Endothelial cell of hepatic sinusoid (primary cell): ENCODE measurements around the gene CYGB.
"Not testable (repeated sequence)": the region's sequence is repeated elsewhere in the genome, so short reads cannot be mapped to it uniquely, and the experiment has no call there.

Experiments used
- in situ Hi-C: cut with HindIII; loops from 2 replicates; pipeline ENCODE4 v1.10.0; 2017; ENCODE audit warnings: low sequenced_read_pairs

Gene CYGB

DNA sequence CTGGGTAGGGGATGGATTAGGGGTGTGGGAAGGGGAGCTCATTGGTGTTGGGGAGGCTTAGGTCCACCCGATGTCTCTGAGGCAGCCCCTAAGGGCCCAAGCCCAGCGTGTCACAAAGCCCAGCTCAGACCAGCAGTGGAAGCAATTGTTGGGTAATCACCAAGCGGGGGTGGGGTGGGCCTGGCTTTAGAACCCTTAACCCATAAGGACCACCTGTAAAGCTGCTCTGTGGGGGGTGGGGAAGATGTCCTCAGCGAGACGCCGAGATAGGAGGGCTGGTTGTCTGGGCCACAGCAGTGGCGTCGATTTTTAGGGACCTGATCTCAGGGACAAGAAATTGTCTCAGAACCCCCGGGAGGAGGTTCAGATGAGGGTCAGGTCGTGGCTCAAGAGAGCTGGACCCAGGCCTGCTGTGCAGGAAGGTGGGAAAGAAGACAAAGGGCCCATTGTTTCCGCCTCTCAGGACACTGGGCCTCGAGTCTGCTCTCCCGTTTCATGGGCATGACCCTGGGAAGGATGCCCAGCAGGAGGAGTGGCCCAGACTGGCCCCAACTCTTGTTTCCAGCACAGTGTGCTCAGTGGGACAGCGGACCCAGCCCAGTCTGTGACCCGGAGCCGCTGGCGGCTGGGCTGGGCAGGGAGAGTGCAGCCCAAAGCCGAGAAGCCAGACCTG, 32.2 kb upstream of the CYGB start:
- in situ Hi-C loops = loop anchor here (5.0 to 10.0 kb wide), 3 partner anchors 38 to 145 kb away; partner anchors contain the start of genes MXRA7 and ST6GALNAC1

DNA sequence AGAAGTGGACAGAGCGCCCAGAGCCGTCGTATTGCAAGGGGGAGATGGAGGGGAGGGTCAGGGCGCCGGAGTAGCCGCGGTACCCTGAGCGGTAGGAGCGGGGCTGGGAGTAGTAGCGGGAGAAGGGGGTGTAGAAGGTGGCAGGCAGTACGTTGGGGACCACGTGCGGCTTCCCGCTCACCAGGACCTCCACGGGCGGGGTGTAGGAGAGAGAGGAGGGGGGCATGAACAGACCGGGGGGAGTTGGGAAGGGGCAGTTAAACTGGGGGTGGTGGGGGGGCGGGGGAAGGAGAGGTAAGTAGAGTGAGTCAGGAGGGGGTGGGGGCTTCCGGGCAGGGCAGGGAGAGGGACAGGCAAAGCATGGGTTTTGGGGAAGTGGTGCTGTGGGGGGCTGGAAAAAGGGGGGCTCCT, 31.3 kb upstream of the CYGB start:
- in situ Hi-C loops = no loop called here

GRCh38 chr17:76567634-76568432, 30.3 kb upstream of the CYGB start:
- in situ Hi-C loops = no loop called here

- in situ Hi-C loops = no loop called here
These were observed 29.5 kb upstream of the CYGB start for GRCh38 chr17:76566988-76567431.

DNA sequence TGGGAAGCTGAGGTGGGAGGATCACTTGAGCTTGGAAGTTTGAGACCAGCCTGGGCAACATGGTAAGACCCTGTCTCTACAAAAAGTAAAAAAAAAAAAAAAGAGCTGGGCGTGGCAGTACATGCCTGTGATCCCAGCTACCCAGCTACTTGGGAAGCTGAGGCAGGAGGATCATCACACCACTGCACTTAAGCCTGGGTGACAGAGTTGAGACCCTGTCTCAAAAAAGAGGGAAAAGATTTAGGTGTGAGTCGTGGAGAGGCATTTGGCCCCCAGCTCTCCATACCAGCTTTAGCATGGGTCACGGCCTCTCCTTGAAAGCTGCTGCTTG, 29.1 kb upstream of the CYGB start:
- in situ Hi-C loops = no loop called here

DNA sequence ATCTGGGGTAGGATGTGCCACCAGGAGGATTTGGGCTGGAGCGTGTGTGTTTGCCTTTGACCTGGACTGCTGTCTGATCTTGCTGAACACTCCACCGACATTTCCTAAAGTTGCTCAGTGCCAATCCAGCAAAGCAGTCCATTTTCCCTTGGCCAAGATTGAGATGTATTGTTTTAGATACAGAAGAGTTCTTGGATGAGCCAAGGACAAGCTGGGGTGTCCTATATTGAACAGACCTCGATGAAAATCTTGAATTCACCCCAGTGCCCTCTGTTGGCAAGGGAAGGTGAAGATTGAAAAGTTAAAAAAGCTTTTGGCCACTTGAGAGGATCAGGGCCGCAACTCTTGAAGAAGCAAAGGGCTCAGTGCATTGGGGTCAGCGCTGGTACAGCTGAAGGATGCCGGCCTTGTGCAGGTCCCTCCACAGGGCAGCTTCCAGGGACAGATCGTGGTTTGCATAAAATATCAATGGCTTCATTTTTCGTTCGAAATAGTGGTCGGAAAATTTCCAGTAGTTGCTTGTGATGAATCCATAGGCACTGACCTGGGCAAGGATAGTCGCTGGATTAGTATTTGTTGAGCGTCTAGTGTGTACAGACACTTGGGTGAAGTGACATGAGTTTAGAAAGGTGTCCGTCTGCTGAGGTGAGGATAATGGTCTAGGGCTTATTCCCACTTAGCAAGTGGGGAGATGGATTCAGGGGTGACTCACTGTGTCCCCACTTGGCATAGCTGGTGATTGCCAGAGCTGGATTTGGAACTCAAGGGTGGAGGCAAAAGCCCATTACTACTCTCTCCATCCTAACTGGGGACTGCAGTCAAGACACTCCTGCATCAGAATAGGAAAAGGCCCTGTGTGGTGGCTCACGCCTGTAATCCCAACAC, 28.5 kb upstream of the CYGB start:
- in situ Hi-C loops = no loop called here

DNA sequence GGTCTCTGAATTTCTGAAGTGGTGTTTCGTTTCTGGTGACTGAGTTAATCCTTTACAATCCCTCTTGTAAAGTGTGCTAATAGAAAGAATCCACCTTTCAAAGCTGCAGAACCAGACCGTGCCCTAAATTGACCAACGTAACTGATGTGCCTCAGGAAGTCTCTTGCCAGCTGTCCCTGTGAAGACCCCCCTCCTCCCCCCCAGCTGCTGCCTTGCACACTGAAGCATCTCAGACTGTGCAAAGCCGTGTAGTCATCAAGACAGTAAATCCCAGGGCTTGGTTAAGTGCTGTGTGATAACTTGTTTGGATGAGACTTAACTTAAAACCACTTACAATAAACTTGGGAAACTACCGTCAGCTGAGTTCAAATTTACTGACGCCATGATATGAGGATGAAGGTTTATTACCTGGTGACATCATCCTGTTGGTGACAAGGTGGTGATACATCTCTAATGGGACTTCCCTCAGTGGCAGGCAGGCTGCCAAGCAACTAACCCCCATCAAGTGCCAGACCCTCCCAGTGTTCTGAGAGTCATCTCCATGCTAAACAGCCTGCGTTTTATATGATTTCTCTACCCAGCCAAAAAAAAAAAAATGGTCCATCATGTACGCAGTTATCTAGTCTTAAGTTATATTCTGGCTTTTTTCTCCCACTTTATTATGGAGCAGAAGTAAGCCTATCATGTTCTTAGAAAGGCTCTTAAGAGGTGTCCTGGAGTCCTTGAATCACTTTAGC, 27.6 kb upstream of the CYGB start:
- in situ Hi-C loops = loop anchor here (5.0 kb wide), 1 partner anchor 53 kb away; no protein-coding TSS in a partner anchor

- in situ Hi-C loops = loop anchor here (5.0 kb wide), 1 partner anchor 51 kb away; no protein-coding TSS in a partner anchor
These were observed 25.9 kb upstream of the CYGB start for GRCh38 chr17:76563359-76563758.

- in situ Hi-C loops = loop anchor here (5.0 kb wide), 1 partner anchor 50 kb away; no protein-coding TSS in a partner anchor
These were observed 25.2 kb upstream of the CYGB start for GRCh38 chr17:76562734-76563148.

DNA sequence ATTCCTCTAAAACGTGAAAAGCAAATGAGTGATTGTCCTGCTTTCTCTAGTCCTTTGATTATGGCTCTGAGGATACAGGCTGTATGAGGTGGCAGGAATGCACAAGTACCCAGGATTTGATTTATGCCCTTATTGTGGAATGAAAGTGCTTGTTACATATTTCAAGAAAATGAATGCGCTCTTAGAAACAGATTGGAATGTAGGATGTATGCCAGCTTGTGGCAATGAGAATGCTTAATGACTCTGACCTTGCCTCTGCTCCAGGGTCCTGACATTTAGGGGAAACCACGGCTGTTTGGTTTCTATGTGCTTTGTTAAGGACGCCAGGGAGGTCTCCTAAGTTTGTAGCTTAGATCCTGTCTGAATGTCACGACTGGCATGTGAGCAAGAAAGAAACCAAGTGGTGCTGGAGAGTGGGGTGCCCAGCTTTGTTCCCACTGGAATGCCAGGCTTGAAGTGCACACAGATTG, 24.3 kb upstream of the CYGB start:
- in situ Hi-C loops = loop anchor here (5.0 kb wide), 1 partner anchor 50 kb away; no protein-coding TSS in a partner anchor

- in situ Hi-C loops = loop anchor here (5.0 kb wide), 1 partner anchor 49 kb away; no protein-coding TSS in a partner anchor
These were observed 23.8 kb upstream of the CYGB start for GRCh38 chr17:76561332-76561731.

GRCh38 chr17:76560877-76561221, 23.3 kb upstream of the CYGB start:
- in situ Hi-C loops = loop anchor here (5.0 kb wide), 1 partner anchor 49 kb away; no protein-coding TSS in a partner anchor

DNA sequence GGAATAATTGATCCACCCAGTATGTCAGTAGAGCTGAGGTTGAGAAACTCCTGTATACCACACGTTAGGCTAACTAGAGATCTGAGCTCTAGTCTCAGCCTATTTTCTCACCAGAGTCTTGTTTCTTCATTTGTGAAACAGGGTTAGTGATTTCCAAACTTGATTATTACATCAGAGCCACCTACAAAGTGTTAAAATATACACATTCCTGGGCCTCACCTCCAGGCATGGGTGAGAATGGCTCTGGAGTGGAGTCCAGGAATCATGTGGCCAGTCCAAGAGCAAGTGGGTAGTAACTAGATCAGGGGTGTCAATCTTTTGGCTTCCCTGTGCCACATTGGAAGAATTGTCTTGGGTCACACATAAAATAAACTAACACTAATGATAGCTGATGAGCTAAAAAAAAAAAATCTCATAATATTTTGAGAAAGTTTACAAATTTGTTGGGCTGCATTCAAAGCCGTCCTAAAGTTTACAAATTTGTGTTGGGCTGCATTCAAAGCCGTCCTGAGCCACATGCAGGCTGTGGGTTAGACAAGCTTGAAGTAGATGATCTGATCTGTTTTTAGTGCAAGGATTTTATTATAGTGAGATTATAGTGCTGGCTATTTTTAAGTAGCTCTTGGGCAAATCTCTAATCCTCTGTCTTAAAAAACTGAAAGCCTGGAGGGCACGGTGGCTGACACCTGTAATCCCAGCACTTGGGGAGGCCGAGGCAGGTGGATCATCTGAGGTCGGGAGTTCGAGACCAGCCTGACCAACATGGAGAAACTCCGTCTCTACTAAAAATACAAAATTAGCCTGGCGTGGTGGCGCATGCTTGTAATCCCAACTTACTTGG, 22.7 kb upstream of the CYGB start:
- in situ Hi-C loops = loop anchor here (5.0 kb wide), 1 partner anchor 48 kb away; no protein-coding TSS in a partner anchor

DNA sequence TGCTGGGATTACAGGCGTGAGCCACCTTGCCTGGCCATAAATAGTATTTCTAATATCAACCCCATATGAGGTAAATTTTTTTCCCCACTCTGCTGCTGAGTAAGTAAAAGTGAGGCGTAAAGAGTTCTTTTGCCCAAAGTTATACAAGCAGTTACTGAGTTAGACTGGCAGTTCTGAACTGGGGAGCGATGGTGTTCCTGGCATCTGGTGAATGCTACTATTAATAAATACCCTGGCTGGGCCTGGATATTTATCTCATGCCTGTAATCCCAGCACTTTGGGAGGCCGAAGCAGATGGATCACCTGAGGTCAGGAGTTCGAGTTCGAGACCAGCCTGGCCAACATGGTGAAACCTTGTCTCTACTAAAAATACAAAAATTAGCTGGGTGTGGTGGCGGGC, 22.0 kb upstream of the CYGB start:
- in situ Hi-C loops = not testable (repeated sequence)

- in situ Hi-C loops = no loop called here
These were observed 20.9 kb upstream of the CYGB start for GRCh38 chr17:76558198-76559095.

GRCh38 chr17:76557368-76558197, 20.1 kb upstream of the CYGB start:
- in situ Hi-C loops = no loop called here

GRCh38 chr17:76556765-76557367, 19.4 kb upstream of the CYGB start:
- in situ Hi-C loops = no loop called here
